Measurements from ENCODE around the gene ROR1. TPM values are rescaled to one million over a fixed set of nuclear protein-coding genes. Genes with fewer than 3 reads are reported as not detected.

Gene ROR1
- total and polyA plus RNA-seq, 9 of the 15 experiments (the other 6 are each of a cell fraction or from before 2014, with no cell fraction given) = 0.02 TPM; not detected in 8

GRCh38 chr1:63864224-63864641 is 90.4 kb downstream of the ROR1 start:
- 0% methylated on average over 4 of the region's 4 CpGs for WGBS (ENCODE audit: insufficient coverage, low coverage, missing lambda C conversion rate)
- no peaks in the 10 kb centered on the region for H3K9me3 ChIP-seq (replicated peaks; ENCODE audit: control insufficient read depth, insufficient read depth, low read depth, low read length)
- H3K27me3 ChIP-seq (ENCODE audit: control insufficient read depth in 2 of 2, insufficient read depth in 2 of 2, low read length in 2 of 2) = no peaks in the 10 kb centered on the region; a peak in 1 of 5 replicates
- in situ Hi-C loops (cut with MboI) (no loop called here), intact Hi-C loops (cut with micrococcal nuclease) (no loop called here)
- no peak for DNase-seq (ENCODE audit: extremely low read depth in 1 of 4, low spot score in 3 of 4)
- no peak overlapping the region for H3K4me3 ChIP-seq
- no peak overlapping the region for H2AFZ ChIP-seq (ENCODE audit: low read depth, low read length)
- TF ChIP-seq, protein P1, sequence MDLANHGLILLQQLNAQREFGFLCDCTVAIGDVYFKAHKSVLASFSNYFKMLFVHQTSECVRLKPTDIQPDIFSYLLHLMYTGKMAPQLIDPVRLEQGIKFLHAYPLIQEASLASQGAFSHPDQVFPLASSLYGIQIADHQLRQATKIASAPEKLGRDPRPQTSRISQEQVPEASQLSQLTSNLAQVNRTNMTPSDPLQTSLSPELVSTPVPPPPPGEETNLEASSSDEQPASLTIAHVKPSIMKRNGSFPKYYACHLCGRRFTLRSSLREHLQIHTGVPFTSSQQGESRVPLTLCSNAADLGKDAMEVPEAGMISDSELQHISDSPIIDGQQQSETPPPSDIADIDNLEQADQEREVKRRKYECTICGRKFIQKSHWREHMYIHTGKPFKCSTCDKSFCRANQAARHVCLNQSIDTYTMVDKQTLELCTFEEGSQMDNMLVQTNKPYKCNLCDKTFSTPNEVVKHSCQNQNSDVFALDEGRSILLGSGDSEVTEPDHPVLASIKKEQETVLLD (IDR thresholded peaks at IDR 0.05) = no peak
- TF ChIP-seq CBX3 (IDR thresholded peaks at IDR 0.05; ENCODE audit: borderline replicate concordance in 1 of 2, low read length in 2 of 2) (no peak), POLR2B (IDR thresholded peaks at IDR 0.05; ENCODE audit: low read depth, partially characterized antibody) (no peak), ZNF592 (IDR thresholded peaks at IDR 0.05) (no peak), GTF2A2 (tag; IDR thresholded peaks at IDR 0.05) (no peak), NRF1 (conservative IDR thresholded peaks at IDR 0.05 in 1 of 2, IDR thresholded peaks at IDR 0.05 in 1 of 2) (no peak)
- TF ChIP-seq, protein P2, sequence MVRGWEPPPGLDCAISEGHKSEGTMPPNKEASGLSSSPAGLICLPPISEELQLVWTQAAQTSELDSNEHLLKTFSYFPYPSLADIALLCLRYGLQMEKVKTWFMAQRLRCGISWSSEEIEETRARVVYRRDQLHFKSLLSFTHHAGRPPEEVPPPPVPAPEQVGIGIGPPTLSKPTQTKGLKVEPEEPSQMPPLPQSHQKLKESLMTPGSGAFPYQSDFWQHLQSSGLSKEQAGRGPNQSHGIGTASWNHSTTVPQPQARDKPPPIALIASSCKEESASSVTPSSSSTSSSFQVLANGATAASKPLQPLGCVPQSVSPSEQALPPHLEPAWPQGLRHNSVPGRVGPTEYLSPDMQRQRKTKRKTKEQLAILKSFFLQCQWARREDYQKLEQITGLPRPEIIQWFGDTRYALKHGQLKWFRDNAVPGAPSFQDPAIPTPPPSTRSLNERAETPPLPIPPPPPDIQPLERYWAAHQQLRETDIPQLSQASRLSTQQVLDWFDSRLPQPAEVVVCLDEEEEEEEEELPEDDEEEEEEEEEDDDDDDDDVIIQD (CRISPR knock-in tag; IDR thresholded peaks at IDR 0.05) = no peak
- TF ChIP-seq, protein P3, sequence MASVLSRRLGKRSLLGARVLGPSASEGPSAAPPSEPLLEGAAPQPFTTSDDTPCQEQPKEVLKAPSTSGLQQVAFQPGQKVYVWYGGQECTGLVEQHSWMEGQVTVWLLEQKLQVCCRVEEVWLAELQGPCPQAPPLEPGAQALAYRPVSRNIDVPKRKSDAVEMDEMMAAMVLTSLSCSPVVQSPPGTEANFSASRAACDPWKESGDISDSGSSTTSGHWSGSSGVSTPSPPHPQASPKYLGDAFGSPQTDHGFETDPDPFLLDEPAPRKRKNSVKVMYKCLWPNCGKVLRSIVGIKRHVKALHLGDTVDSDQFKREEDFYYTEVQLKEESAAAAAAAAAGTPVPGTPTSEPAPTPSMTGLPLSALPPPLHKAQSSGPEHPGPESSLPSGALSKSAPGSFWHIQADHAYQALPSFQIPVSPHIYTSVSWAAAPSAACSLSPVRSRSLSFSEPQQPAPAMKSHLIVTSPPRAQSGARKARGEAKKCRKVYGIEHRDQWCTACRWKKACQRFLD (CRISPR knock-in tag; IDR thresholded peaks at IDR 0.05) = no peak
- TF ChIP-seq, protein P4, sequence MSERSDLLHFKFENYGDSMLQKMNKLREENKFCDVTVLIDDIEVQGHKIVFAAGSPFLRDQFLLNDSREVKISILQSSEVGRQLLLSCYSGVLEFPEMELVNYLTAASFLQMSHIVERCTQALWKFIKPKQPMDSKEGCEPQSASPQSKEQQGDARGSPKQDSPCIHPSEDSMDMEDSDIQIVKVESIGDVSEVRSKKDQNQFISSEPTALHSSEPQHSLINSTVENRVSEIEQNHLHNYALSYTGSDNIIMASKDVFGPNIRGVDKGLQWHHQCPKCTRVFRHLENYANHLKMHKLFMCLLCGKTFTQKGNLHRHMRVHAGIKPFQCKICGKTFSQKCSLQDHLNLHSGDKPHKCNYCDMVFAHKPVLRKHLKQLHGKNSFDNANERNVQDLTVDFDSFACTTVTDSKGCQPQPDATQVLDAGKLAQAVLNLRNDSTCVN (CRISPR knock-in tag; IDR thresholded peaks at IDR 0.05) = no peak
- no peaks in the 10 kb centered on the region for H3K36me3 ChIP-seq (ENCODE audit: control insufficient read depth, insufficient read depth, low read length)
- H3K4me2 ChIP-seq (ENCODE audit: insufficient read depth, low read length) = no peak overlapping the region
- H3K4me1 ChIP-seq (replicated peaks in 1 of 2; ENCODE audit: control insufficient read depth in 2 of 2, insufficient read depth in 2 of 2, low read length in 2 of 2) = no peaks in the 10 kb centered on the region
- CTCF ChIA-PET (ENCODE audit: low intra/inter-chr PET ratio) = no interaction called here
- POLR2A ChIA-PET = no interaction called here
- no peaks in the 10 kb centered on the region for H4K20me1 ChIP-seq (replicated peaks; ENCODE audit: control insufficient read depth, insufficient read depth, low read length)
- H3K9me1 ChIP-seq (ENCODE audit: control insufficient read depth, insufficient read depth, low read length) = peaks cover 2% of the 10 kb centered on the region
- no peaks in the 10 kb centered on the region for H3K79me2 ChIP-seq (ENCODE audit: control insufficient read depth, insufficient read depth, low read length)
- no peak for FAIRE-seq
- no peak overlapping the region for H3K27ac ChIP-seq (ENCODE audit: extremely low read depth, low read depth, low read length)
- no TSS peak for BruUV-seq (replicated peaks)
- ATAC-seq = no peak
- no peak overlapping the region for H3K9ac ChIP-seq (ENCODE audit: insufficient read depth in 1 of 2, low read depth in 2 of 2, low read length in 2 of 2)
